Kasumi-1 (cell line): ENCODE measurements around the gene NBL1.

Experiments used
- DNase-seq, 2 experiments: peaks; one replicate each; lab custom pipeline; 2025; lab: John Stamatoyannopoulos, UW

Gene NBL1, protein sequence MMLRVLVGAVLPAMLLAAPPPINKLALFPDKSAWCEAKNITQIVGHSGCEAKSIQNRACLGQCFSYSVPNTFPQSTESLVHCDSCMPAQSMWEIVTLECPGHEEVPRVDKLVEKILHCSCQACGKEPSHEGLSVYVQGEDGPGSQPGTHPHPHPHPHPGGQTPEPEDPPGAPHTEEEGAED

DNA sequence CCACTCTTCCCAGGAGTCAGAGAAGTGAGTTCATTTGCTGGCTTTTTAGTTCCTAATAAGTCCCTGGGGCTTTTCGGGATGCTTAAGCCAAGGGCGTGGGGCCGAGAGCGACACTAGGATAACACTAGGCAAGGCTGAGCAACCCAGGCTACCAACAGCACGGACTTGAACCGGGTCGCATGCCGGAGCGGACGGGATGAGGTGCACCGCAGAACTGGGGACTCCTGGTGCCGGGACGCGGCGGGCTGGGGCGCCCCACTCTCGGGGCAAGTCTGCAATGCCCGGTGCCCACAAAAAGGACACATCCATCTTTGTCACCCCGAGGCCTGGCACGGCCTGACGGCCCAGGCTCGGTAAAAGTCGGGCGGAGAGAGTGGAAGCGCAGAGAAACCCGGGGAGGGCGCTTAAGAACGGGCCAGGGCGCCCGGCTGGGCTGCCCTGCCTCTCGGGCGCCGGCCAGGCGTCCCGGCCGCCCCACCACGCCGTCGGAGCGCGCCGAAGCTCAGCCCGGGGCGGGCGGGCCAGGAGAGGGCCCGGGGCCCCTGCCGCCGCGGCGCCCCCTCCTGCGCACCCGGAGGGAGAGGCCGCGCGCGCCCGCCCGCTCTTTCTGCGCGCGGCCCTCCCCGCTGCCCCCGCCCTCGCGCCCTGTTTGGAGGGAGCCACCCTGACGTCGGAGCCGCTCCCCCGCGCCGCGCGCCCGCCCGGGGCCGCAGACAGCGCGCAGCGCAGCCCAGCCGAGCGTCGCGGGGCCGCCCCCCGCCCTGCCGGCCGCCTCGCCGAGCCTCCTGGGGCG lies at the start of gene NBL1:
TSS of gene NBL1 (plus strand) at position 710 of the 793 bp plus-strand sequence. CDS start 10,720 bp downstream, outside the sequence.
- DNase-seq, result peak; percentile 21 to 26

DNA sequence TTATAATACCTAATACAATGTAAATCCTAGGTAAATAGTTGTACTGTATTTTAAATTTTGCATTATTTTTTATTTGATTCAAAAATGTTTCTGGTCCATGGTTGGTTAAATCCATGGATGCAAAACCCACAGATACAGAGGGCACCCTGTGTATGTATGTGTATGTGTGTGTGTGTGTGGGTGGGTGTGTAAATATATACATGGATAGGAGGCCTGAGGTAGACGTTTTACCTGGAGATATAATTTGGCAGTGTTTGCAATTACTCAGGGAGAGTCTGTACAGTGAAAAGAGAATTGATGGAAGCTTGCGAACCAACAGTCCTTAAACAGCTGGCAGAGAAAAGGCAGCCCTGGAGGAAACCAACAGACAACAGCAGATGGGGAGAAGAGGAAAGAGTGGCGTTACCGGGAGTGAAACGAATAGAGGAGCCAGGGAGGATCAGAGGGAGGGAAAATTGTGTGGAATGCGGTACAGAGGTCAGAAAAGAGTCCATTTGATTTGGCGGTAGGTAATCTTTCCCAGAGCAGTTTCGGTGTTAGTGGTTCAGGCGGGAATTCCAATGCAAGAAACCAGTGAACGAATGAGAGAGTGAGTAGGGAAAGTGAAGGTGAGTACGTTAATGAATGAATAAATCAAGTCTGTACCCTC lies 47.9 kb upstream of the NBL1 start:
- no peak for DNase-seq

DNA sequence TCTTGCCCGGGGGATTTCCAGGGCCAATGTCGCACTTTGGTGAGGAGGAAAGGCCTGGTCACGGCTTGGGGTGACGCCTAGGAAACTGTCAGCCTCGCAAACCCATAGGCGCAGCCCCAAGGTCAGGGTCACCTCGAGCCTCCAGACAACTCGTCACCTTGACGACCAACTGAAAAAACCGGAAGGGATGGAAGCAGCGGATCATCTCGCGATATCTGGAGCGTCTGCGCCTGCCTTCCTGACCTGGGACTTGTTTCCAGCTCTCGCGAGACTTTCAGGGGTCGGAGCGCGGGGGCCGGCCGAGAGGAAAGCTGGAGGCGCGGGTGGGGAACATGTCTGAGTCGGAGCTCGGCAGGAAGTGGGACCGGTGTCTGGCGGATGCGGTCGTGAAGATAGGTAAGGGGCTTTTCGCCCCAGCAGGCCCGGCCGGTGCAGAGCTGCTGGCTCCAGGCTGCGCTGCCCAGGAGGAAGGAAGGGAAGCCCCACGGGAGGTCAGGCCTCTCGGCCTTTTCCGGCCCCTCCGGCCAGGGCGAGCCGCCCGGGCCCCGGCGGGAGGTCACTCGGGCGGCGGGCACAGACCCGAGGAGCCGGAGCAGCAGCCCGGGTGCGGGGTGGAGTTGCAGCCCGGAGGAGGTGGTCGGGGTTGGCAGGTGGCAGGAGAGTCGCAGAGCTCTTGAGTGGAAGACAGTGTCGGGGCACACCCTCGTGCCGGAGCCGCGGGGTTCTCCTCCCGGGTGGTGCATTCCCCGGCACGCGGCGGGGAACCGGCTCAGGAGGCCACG lies 47.2 kb upstream of the NBL1 start:
- DNase-seq, result peak; percentile 97

DNA sequence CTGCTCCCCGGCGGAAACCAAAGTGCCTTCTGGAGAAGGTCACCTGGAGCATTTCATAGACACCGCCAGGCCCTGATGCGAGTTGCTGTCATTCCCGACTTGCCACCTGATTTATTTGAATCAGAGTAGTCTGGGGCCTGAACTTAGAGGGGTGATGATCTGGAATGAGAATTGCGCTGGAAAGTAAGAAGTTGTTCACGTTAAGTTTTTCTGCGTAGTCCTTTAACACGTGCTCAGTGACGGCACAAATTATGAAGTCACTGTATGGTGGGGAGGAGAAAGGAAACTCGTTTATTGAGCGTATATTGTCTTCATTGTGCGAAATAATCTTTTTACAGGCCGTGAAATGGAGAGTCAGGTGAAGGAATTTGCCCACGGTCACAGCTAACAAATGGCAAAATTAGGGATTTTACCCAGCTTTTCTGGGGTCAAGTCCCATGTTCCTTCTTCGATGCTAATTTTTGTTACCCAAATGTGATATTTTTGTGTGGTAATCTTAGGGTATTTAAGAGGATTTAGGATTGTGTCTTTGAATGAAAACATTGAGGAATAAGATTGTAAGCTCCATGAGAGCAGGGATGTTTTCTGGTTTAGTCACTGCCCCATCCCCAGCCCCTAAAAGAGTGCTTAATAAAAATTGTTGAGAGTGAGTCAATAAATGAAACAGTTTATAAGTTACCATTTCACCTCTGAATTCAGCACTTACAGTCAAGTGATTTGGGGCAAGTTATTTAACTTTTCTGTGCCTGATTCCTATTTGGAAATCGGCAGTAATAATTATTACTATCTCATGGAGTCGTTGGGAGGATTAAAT lies 46.4 kb upstream of the NBL1 start:
- DNase-seq, result peak; percentile 57 to 66

DNA sequence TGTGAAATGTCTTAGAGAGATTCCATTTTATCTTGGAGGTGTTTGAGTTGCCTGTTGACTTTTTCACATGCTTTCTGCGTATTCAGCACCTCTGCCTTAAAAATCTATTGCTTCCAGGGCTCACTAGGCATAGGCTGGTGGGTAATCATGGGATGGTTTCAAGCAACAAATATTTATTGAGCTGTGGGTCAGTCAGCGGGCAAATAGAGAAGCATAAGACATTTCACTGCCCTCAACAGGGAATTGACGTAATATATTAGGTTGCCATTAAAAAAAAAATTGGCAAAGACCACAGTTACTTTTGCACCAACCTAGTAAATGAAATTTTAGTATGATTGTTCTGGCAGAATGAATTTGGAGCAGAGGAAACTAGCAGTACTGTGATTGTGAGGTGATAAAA lies 44.3 kb upstream of the NBL1 start:
- no peak for DNase-seq

DNA sequence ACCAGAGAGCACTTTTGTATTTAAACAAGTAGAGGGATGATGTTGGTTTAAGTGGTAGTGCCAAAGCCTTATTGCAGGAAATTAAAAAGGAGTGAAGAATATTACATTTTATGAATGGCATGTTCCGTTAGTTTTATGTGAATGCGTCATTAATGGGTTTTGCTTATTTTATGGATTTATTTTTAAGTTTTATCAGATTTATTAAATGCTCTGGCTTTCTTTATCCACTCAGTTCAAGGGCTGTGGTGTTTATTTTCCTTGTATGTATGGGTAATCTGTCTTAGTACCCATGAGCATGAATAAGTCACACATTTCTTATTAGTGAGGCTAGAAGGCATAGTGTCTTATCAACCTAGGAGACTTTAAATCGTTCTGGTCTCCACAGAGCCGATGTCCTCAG lies 41.6 kb upstream of the NBL1 start:
- DNase-seq, result no peak

DNA sequence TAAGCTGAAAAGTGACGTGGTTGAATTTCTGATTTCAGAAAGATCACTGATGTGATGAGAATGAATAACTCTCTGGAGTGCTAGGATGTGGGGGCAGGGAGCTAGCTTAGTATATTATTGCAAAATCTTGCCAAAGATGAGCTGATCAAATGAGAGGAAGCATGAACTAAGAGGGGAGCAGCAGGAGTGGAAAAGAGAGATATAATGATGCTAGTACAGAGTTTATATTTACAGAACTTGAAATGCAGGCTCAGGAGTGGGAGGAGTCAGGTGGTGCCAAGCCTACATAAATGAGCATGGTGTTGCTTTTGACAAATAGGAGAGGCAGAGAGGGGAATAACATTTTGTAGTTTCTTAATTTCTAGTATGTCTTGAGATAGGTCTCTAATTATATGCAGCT lies 38.1 kb upstream of the NBL1 start:
- DNase-seq, result no peak

DNA sequence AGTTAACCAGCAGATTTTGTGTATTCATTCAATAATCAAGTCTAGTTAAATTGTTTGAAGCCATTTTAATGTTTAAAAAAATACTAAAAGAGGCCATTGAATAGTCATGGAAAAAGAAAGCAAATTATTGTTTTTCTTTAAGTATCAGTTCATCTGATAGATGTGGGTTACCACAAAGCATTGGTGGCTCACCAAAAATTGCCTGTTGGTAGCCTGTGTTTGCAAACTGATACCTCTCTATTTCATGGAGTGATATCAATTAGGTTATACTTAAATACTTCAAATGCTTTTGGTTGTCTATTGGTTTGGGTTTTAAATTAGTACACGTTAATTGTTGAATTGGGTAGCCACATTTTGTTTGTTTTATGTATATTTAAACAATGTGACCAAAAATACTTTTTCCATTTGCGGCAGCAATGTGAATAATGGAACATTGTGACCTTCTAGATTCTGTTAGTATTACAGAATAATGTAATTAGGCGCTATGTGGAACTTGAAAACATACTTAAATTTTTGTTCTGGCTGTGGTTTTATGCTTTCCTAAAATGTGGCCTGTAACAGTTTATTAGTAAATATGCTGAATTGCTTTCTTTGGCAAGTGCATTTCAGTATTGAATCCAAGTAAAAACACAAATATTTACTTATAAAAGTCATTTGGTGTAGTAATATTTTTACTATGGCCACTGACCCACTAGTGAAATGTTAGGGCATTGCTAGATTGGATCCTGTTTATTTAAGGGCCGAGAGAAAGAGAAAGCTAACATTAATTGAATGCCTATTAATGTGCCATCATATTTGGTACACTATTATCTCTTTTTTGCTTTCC lies 37.1 kb upstream of the NBL1 start:
- DNase-seq, result no peak

DNA sequence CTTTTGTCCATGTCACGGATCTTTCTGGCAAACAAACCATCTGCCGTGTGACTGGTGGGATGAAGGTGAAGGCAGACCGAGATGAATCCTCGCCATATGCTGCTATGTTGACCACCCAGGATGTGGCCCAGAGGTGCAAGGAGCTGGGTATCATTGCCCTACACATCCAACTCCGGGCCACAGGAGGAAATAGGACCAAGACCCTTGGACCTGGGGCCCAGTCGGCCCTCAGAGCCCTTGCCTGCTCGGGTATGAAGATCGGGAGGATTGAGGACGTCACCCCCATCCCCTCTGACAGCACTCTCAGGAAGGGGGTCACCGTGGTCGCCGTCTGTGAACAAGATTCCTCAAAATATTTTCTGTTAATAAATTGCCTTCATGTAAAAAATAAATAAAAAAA lies 35.9 kb upstream of the NBL1 start:
- DNase-seq, result no peak

DNA sequence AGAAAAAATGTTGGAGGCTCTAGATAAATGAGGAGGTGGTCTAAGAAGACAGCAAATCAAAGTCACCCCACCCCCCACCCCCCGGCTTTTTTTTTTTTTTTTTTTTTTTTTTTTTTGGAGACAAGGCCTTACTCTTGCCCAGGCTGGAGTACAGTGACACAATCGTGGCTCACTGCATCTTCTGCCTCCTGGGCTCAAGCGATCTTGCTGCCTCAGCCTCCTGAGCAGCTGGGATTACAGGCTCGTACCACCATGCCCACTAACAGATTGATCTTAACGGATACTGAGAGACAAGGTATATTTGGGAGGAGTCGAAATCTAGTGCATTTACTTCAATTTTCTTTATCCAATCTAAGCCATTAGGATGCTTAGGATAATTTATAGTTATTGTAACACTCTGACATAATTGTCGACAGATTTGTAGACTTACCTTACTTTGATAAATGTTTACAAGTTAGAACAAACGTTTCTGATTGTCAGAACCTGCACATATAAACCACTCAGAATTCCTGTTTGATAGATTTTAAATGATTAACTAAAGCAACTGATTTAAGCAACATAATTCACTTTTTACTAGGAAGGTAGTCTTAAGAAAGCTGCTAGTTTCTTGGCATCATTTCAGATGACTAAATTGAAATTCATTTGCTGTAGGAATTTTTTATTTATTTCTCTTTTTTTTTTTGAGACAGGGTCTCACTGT lies 33.7 kb upstream of the NBL1 start:
- DNase-seq, result no peak

DNA sequence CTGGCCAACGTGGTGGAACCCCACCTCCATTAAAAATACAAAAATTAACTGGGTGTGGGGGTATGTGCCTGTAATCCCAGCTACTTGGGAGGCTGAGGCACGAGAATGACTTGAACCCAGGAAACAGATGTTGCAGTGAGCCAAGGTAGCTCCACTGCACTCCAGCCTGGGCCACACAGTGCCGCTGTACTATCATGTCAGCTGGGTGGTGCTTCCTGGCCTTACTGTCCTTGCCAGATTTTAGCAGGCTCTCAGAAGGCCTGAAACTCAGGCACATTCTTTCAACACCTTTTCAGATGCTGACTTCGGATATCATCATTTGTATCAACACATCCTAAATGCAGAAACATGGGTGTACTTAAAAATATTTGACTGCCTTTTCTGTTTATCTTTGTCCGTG lies 31.6 kb upstream of the NBL1 start:
- DNase-seq, result no peak

DNA sequence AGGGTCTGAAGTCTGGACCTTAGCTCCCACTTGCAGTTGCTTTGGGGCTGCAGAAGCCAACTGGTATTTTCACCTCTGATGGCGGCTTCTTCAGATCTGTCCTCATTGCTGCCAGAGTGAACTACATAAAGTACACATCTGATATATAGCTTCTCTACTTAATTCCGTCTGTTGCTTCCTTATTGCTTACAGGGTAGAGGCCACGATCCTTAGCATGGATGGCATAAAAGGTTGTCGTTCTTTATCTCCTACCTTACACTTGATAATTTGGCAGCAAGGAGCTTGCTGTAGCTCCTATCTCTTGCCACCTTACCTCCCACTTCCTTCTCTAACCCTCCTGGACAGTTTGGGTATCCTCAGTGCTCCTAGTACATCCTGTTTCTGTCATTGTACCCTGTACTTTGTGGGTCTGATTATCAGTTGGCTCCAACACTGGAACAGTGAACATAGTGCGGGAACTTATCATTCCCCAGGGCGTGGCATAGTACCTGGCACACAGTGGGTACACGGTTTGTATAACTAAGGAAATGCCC lies 30.9 kb upstream of the NBL1 start:
- no peak for DNase-seq

DNA sequence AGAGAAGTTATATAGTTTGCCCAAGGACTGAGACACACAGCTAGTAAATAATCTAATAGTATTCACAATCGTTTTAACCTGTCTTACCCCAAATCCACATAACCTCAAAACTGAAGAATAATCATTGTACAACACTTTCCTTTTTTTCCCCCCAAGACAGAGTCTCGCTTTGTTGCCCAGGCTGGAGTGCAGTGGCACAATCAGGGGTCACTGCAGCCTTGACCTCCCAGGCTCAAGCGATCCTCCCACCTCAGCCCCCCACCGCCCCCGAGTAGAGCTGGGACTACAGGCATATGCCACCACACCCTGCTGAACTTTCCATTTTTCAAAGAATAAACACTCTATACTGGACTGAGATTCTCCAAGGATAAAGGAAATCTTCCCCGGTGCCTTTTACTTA lies 28.7 kb upstream of the NBL1 start:
- DNase-seq, result no peak

DNA sequence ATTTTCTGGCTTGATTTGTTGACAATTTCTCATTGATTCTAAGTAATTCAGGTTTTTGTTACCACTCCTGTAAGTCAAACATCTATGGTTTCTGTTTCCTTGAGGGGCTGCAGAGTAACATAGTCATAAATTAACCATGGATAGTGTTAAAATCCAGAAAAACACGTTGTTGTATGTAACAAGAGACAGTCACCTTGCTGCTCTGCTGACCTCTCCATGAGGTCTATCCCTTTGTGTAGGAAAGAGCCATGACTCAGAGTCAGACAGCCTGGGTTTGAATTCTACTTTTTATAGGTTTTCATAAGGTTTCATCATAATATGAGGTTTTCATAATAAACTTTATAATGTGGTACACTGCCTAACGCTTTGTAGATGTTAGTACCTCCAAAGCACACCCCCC lies 27.6 kb upstream of the NBL1 start:
- DNase-seq, result no peak

DNA sequence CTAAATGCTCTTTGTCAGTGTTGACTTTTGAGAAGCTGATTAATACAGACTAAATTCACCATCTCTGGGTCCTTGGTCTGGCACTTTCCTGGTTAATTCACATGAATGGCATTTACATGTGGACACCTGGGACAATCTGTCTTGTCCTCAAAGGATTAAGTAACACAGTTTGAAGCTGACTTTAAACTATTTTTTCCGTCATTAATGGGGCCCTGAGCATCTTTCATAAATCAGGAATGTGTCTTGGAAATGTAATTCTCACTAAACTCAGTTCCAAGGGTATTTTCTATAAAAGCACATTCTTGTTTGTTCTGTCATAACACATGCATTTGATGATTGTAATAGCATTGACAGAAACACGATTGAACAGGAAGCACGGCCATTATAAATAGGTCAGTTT lies 26.7 kb upstream of the NBL1 start:
- DNase-seq, result no peak

DNA sequence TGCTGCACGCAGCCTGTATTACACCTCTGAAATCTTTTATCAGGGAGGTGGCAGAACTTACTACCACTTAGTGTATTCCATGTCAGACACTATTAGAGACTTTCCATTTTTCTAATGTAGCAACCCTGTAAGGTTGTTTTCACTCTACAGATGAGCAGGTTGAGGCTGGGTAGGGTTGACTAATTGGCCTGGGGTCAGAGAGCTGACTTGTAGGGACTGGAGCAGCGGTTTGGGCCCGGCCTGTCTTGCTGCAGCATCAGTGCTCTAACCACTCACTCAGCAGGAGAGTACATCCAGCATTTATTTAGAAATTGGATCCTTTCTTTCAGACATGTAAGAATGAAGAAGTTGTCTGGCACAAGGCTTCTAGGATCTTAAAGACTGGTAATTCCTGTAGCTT lies 25.7 kb upstream of the NBL1 start:
- DNase-seq, result no peak

DNA sequence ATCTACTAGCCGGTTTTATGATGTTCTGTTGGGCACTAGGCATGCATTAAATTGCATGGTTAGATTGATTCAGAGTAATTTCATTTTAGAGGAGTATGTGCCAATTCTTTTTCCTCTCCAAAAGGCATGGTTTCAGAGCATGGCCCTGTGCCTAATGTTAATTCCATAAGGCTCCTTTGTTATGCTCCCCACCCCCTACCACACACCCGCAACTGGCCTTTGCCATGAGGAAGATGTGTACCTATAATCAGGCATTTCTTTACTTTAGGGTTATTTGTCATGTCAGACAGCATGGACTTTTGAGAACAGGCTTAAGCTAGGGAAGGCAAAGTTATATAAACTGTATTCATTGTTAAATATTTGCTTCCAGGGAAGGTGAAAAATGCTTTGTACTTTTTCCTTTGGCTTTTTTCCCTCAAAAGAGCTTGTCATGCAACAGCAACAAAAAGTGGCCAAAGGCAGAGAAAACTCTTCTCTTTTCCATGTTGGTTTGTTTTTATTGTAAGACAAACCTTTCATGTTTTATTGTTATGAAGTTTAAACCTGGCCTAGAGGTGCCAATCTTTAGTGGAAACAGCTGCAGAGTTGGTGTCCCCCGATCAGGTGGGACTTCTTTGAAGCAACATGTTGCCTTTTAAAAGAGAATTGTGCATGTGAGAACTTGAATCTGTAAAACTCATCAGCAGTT lies 24.3 kb upstream of the NBL1 start:
- no peak for DNase-seq

DNA sequence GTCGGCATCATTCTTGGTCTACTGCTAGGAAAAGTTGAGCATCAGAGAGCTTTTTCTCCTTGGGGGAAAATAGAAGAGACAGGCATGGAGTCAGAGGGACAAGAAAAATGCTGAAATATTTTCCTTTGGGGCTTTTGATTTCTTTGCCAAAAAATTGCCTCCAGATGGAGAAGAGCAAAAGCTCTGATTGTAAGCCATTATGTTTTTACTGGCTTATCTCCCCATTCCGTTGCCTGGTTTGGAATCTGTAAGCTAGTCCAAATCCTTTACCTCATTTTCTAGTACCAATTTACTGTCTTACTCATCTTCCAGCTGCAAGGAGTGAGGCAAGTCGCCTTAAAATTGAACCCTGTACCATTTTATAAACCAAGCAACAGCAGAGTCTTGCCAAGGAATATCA lies 23.3 kb upstream of the NBL1 start:
- no peak for DNase-seq

DNA sequence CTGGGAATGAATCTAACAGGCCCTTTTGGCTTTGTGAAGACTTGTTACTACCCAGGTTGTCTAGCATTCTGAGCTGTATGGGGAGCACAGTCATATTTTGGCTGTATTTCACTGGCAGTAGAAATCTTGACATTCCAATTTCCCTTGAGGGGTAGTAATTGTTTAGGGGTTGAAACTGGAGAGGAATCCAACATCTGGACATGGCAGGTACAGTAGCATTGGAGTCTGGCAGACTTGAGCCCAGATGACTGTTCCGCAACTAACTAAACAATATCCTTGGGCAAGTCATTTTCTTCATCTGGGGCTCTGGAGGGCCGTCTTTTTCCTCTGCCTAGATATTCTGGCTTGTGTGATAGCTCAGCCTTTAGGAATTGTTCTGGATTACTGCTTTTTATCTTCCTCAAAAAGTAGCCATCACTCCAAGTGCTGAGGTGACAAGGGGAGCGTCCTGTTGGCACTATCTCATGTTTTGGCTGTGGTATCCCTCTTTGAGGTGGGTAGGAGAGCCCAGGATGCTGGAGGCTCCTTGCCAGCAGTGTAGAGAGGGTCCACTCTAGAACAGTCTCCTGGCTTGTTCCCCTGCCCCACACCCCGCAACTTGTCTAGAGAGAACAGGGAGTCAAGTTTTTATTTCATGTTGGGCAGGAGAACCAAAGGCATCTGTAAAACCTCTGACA lies 22.7 kb upstream of the NBL1 start:
- no peak for DNase-seq
